Measurements from ENCODE around the gene UTP15. TPM values are rescaled to one million over a fixed set of nuclear protein-coding genes. Genes with fewer than 3 reads are reported as not detected.

UTP15 gene
- total and polyA plus RNA-seq, 10 of the 15 experiments (the other 5 are each of a cell fraction or from before 2014, with no cell fraction given) = 22.5 to 39.4 (median 29.6) TPM

DNA sequence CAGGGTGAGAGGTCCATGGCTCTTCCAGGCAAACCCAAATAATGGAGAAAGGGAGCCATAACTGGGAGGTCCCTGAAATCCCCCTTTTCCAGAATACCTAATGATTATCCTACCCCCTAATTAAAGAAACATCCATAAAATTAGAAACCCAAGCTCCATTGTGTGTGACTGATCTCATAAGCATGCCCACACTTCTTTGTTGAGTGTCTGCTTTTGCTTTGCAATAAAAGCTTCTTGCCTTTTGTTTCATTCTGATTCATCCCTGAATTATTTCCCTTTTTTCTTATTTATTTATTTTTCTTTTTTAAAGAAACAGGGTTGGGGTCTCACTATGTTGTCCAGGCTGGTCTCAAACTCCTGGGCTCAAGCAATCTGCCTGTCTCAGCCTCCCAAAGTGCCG lies 34.2 kb upstream of the UTP15 start (continued):
- TF ChIP-seq SIX5 (IDR thresholded peaks at IDR 0.05; ENCODE audit: low read depth, low read length, severe bottlenecking) = no peak
- no peak for TF ChIP-seq WRNIP1 (IDR thresholded peaks at IDR 0.05; ENCODE audit: borderline replicate concordance, low read depth, low read length)
- no peak for TF ChIP-seq MEF2A (IDR thresholded peaks at IDR 0.05; ENCODE audit: insufficient read depth, low read depth, low read length)
- no peak for TF ChIP-seq STAT3 (IDR thresholded peaks at IDR 0.05; ENCODE audit: low read depth, low read length)

DNA sequence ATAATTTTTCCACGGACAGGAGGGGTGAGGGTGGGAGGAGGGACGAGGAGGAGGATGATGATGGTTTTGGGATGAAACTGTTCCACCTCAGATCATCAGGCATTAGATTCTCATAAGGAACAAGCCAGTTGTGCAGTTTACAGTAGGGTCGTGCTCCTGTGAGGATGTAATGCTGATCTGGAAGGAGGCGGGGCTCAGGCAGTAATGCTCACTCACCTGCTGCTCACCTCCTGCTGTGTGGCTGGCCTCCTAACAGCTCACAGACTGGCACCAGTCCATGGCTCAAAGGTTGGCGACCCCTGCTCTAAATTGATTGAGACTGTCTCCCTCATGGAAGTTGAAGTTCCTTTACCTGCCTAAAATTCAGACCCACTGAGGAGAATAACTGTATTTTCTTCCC lies 33.3 kb upstream of the UTP15 start:
- WGBS (ENCODE audit: insufficient coverage, insufficient replicate concordance, low lambda C conversion rate, missing lambda C conversion rate) = 26% methylated on average over 5 of the region's 5 CpGs
- TF ChIP-seq BACH1 (IDR thresholded peaks at IDR 0.05; ENCODE audit: borderline replicate concordance) (no peak), ZNF217 (IDR thresholded peaks at IDR 0.05) (no peak), PAX5 (IDR thresholded peaks at IDR 0.05; ENCODE audit: borderline replicate concordance, low read depth, low read length) (no peak), YY1 (IDR thresholded peaks at IDR 0.05; ENCODE audit: low read depth, low read length) (no peak), CEBPB (IDR thresholded peaks at IDR 0.05; ENCODE audit: borderline replicate concordance in 1 of 2, low read depth in 2 of 2, low read length in 2 of 2) (no peak), POU2F2 (IDR thresholded peaks at IDR 0.05; ENCODE audit: borderline replicate concordance, low read depth, low read length) (no peak), MTA3 (IDR thresholded peaks at IDR 0.05; ENCODE audit: borderline replicate concordance, low read length) (no peak), POLR2A (IDR thresholded peaks at IDR 0.05; ENCODE audit: low read depth, low read length) (no peak), ESRRA (IDR thresholded peaks at IDR 0.05; ENCODE audit: low read length) (no peak), ASH2L (IDR thresholded peaks at IDR 0.05; ENCODE audit: borderline replicate concordance, low read depth) (no peak), MYC (IDR thresholded peaks at IDR 0.05; ENCODE audit: insufficient read depth, insufficient read length, insufficient replicate concordance, low read length, severe bottlenecking) (no peak), DPF2 (IDR thresholded peaks at IDR 0.05) (no peak), NFXL1 (IDR thresholded peaks at IDR 0.05; ENCODE audit: borderline replicate concordance) (no peak)
- TF ChIP-seq, protein P1, sequence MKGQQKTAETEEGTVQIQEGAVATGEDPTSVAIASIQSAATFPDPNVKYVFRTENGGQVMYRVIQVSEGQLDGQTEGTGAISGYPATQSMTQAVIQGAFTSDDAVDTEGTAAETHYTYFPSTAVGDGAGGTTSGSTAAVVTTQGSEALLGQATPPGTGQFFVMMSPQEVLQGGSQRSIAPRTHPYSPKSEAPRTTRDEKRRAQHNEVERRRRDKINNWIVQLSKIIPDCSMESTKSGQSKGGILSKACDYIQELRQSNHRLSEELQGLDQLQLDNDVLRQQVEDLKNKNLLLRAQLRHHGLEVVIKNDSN (IDR thresholded peaks at IDR 0.05; ENCODE audit: borderline replicate concordance, extremely low read length, insufficient read depth, low read depth, low read length) = no peak
- TF ChIP-seq, protein P2, sequence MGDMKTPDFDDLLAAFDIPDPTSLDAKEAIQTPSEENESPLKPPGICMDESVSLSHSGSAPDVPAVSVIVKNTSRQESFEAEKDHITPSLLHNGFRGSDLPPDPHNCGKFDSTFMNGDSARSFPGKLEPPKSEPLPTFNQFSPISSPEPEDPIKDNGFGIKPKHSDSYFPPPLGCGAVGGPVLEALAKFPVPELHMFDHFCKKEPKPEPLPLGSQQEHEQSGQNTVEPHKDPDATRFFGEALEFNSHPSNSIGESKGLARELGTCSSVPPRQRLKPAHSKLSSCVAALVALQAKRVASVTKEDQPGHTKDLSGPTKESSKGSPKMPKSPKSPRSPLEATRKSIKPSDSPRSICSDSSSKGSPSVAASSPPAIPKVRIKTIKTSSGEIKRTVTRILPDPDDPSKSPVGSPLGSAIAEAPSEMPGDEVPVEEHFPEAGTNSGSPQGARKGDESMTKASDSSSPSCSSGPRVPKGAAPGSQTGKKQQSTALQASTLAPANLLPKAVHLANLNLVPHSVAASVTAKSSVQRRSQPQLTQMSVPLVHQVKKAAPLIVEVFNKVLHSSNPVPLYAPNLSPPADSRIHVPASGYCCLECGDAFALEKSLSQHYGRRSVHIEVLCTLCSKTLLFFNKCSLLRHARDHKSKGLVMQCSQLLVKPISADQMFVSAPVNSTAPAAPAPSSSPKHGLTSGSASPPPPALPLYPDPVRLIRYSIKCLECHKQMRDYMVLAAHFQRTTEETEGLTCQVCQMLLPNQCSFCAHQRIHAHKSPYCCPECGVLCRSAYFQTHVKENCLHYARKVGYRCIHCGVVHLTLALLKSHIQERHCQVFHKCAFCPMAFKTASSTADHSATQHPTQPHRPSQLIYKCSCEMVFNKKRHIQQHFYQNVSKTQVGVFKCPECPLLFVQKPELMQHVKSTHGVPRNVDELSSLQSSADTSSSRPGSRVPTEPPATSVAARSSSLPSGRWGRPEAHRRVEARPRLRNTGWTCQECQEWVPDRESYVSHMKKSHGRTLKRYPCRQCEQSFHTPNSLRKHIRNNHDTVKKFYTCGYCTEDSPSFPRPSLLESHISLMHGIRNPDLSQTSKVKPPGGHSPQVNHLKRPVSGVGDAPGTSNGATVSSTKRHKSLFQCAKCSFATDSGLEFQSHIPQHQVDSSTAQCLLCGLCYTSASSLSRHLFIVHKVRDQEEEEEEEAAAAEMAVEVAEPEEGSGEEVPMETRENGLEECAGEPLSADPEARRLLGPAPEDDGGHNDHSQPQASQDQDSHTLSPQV (IDR thresholded peaks at IDR 0.05) = no peak
- no peaks in the 10 kb centered on the region; a peak in 2 of 4 replicates for H3K27me3 ChIP-seq (replicated peaks in 1 of 2; ENCODE audit: control insufficient read depth in 2 of 2, insufficient read depth in 2 of 2, low read length in 1 of 2)
- H2AFZ ChIP-seq (ENCODE audit: control insufficient read depth, low read depth, low read length) = no peak overlapping the region
- H3K27ac ChIP-seq (ENCODE audit: control insufficient read depth, insufficient read depth) = no peak overlapping the region
- POLR2A ChIA-PET = no interaction called here
- no peak for DNase-seq (ENCODE audit: low read depth, low spot score)
- H3K9ac ChIP-seq (ENCODE audit: control insufficient read depth, insufficient read depth, low read length) = no peak overlapping the region
- no peak overlapping the region for H3K4me2 ChIP-seq (ENCODE audit: control insufficient read depth, insufficient read depth)
- CTCF ChIA-PET = no interaction called here
- no peaks in the 10 kb centered on the region for H3K4me1 ChIP-seq (ENCODE audit: control insufficient read depth, insufficient read depth, low read length)
- no peak for ATAC-seq
- SMC1A ChIA-PET (ENCODE audit: uncharacterized antibody, unreplicated experiment) = no interaction called here
- H3K4me3 ChIP-seq = no peak overlapping the region
- RAD21 ChIA-PET (ENCODE audit: unreplicated experiment) = no interaction called here
- no peaks in the 10 kb centered on the region for H3K36me3 ChIP-seq (ENCODE audit: control insufficient read depth in 2 of 2, insufficient read depth in 2 of 2, low read length in 1 of 2)
- H3K9me3 ChIP-seq (replicated peaks; ENCODE audit: control insufficient read depth, insufficient read depth, low read length) = no peaks in the 10 kb centered on the region
- in situ Hi-C loops (cut with MboI) (no loop called here), intact Hi-C loops (cut with micrococcal nuclease; ENCODE audit: unreplicated experiment) (no loop called here)
- BruUV-seq (replicated peaks) = no TSS peak
- no peaks in the 10 kb centered on the region for H3K79me2 ChIP-seq (ENCODE audit: control insufficient read depth, insufficient read depth, low read length)
- no peak for FAIRE-seq
- H4K20me1 ChIP-seq (ENCODE audit: control insufficient read depth, insufficient read depth) = no peaks in the 10 kb centered on the region

Data from GM12878 (cell line).